HCT116 (cell line): ENCODE data around the gene EPHX1. TPM values are rescaled to one million over a fixed set of nuclear protein-coding genes. Genes with fewer than 3 reads are reported as not detected.

Experiments used
- ATAC-seq: fragments of 200-7000 bp; cut with Tn5 transposase; 2 replicates; pipeline ENCODE4 v1.9.1; 2020; ENCODE audit warnings: mild to moderate bottlenecking, moderate library complexity
- BruUV-seq: library from RNA; stranded (reverse); fragments of 400-500 nt; replicated peaks from 2 replicates; lab custom pipeline; 2021; lab: Mats Ljungman, UMichigan
- CTCF ChIA-PET: fragments of 300-600 bp; sonication (Branson Sonifier 250); formaldehyde crosslinking; loops from one replicate; lab custom pipeline; 2021; ENCODE audit warnings: antibody characterized with exemption; lab: Charles Lee
- POLR2A ChIA-PET: fragments of 300-600, 350-600 bp; sonication (Branson Sonifier 250); formaldehyde crosslinking; loops from one replicate; lab custom pipeline; 2021; ENCODE audit warnings: antibody characterized with exemption; lab: Charles Lee
- RAD21 ChIA-PET, 2 experiments: fragments of 300-600 bp; sonication (Branson Sonifier 250); formaldehyde crosslinking; loops; one replicate each; lab custom pipeline; 2023; ENCODE audit warnings: low total read pairs in 2 of 2; ENCODE audit not compliant: uncharacterized antibody in 2 of 2, unreplicated experiment in 2 of 2, low non-redundant PET in 1 of 2; lab: Charles Lee
- DNase-seq: peaks from one replicate; pipeline ENCODE4 v3.0.0-alpha.2; 2010; ENCODE audit warnings: low read depth, low spot score
- H2AFZ ChIP-seq: fragments of 200-600 bp; shearing (Covaris generic), sonication (generic); 2 replicates; pipeline ENCODE4 v1.6.1; 2017; ENCODE audit warnings: low read depth, mixed run types, mixed read lengths, antibody characterized with exemption, low read length; ENCODE audit not compliant: poor library complexity, severe bottlenecking
- H3K27ac ChIP-seq: 2 replicates; pipeline ENCODE4 v1.5.1; 2012; ENCODE audit warnings: low read depth, low read length
- H3K27me3 ChIP-seq: fragments of 200-600 bp; sonication (generic); 2 replicates; pipeline ENCODE4 v1.6.1; 2016; ENCODE audit warnings: mixed run types, low read length, mixed read lengths; ENCODE audit not compliant: insufficient read depth
- H3K36me3 ChIP-seq, 2 experiments: fragments of 200-500 bp in 1 of 2; fragments of 200-600 bp in 1 of 2; sonication (Bioruptor generic) in 1 of 2; sonication (generic) in 1 of 2; 2 replicates each; pipeline versions ENCODE4 v1.5.1 to v1.6.1; 2014 to 2016; ENCODE audit warnings: low read length in 2 of 2, inconsistent platforms in 1 of 2, mixed read lengths in 1 of 2, mixed run types in 1 of 2; ENCODE audit not compliant: insufficient read depth in 2 of 2, control insufficient read depth in 1 of 2
- H3K4me1 ChIP-seq, 2 experiments: fragments of 200-600 bp in 1 of 2; sonication (generic) in 1 of 2; 2 replicates each; pipeline versions ENCODE4 v1.5.1 to v1.6.1; 2012 to 2017; ENCODE audit warnings: low read length in 2 of 2, inconsistent platforms in 1 of 2, mild to moderate bottlenecking in 1 of 2, mixed read lengths in 1 of 2, mixed run types in 1 of 2, moderate library complexity in 1 of 2; ENCODE audit not compliant: insufficient read depth in 2 of 2, control insufficient read depth in 1 of 2
- H3K4me2 ChIP-seq: fragments of 200-600 bp; sonication (generic); 2 replicates; pipeline ENCODE4 v1.6.1; 2017; ENCODE audit warnings: mixed run types, low read length, mixed read lengths
- H3K4me3 ChIP-seq, 2 experiments: fragments of 200-600 bp in 1 of 2; sonication (generic) in 1 of 2; replicated peaks in 1 of 2; 2 replicates each; pipeline ENCODE4 v1.5.1; 2011 to 2016; ENCODE audit warnings: low read length in 2 of 2, control low read depth in 1 of 2, low read depth in 1 of 2, mild to moderate bottlenecking in 1 of 2, mixed read lengths in 1 of 2, mixed run types in 1 of 2
- H3K79me2 ChIP-seq: fragments of 200-600 bp; sonication (generic); 2 replicates; pipeline ENCODE4 v1.6.1; 2017; ENCODE audit warnings: mild to moderate bottlenecking, mixed run types, low read length, moderate library complexity, mixed read lengths; ENCODE audit not compliant: insufficient read depth
- H3K9ac ChIP-seq: fragments of 200-600 bp; sonication (generic); 2 replicates; pipeline ENCODE4 v1.6.1; 2016; ENCODE audit warnings: low read length, mixed read lengths
- H3K9me2 ChIP-seq: fragments of 200-600 bp; sonication (generic), shearing (Covaris generic); 2 replicates; pipeline ENCODE4 v1.6.1; 2017; ENCODE audit warnings: mixed run types, mild to moderate bottlenecking, moderate library complexity; ENCODE audit not compliant: insufficient read depth
- H3K9me3 ChIP-seq, 2 experiments: fragments of 200-500 bp in 1 of 2; fragments of 200-600 bp in 1 of 2; sonication (Bioruptor generic) in 1 of 2; sonication (generic) in 1 of 2; 2 replicates each; pipeline ENCODE4 v1.6.1; 2014 to 2017; ENCODE audit warnings: low read length in 2 of 2, mixed read lengths in 2 of 2, inconsistent platforms in 1 of 2, low read depth in 1 of 2, mild to moderate bottlenecking in 1 of 2, mixed run types in 1 of 2, moderate library complexity in 1 of 2; ENCODE audit not compliant: control insufficient read depth in 1 of 2, insufficient read depth in 1 of 2
- H4K20me1 ChIP-seq: fragments of 200-600 bp; sonication (generic), shearing (Covaris generic); 2 replicates; pipeline ENCODE4 v1.6.1; 2017; ENCODE audit warnings: mixed run types, mild to moderate bottlenecking, moderate library complexity; ENCODE audit not compliant: insufficient read depth
- CEBPB ChIP-seq: IDR thresholded peaks from 2 replicates; pipeline ENCODE4 v1.6.1; 2012; ENCODE audit warnings: low read depth
- POLR2A ChIP-seq: IDR thresholded peaks from 2 replicates; pipeline ENCODE4 v1.7.0; 2011; ENCODE audit warnings: borderline replicate concordance; ENCODE audit not compliant: insufficient read depth, insufficient read length; ENCODE audit errors: extremely low read depth
- TCF7L2 ChIP-seq: IDR thresholded peaks from 2 replicates; pipeline ENCODE4 v1.7.0; 2011; ENCODE audit warnings: borderline replicate concordance, inconsistent platforms; ENCODE audit not compliant: insufficient read depth, insufficient read length; ENCODE audit errors: extremely low read depth
- YY1 ChIP-seq: IDR thresholded peaks from 2 replicates; pipeline ENCODE4 v1.6.1; 2011; ENCODE audit warnings: low read length, low read depth, moderate library complexity, mild to moderate bottlenecking; ENCODE audit not compliant: insufficient replicate concordance; ENCODE audit errors: extremely low read depth
- intact Hi-C: fragments of 100-400 bp; cut with micrococcal nuclease; formaldehyde crosslinking; loops from 2 replicates; pipeline ENCODE4 v1.10.0; 2022
- total RNA-seq: library from RNA; stranded (reverse); gene quantifications from one replicate; pipeline ENCODE4 v1.2.1, GENCODE V29; 2021; ENCODE audit not compliant: unreplicated experiment
- TF ChIP-seq, protein P1 (sequence below): IDR thresholded peaks from 2 replicates; pipeline ENCODE4 v1.6.1; 2012
- TF ChIP-seq, protein P2 (sequence below), 3 experiments: fragments of 200-600 bp in 1 of 3; sonication (generic) in 1 of 3; IDR thresholded peaks in 2 of 3; conservative IDR thresholded peaks in 1 of 3; 2 replicates each; pipeline ENCODE4 v1.5.1; 2012 to 2017; ENCODE audit warnings: low read depth in 2 of 3, low read length in 2 of 3, antibody characterized with exemption in 1 of 3, borderline replicate concordance in 1 of 3, control low read depth in 1 of 3, mild to moderate bottlenecking in 1 of 3, mixed read lengths in 1 of 3, mixed run types in 1 of 3, moderate library complexity in 1 of 3; ENCODE audit not compliant: insufficient read depth in 1 of 3
- TF ChIP-seq, protein P3 (sequence below): IDR thresholded peaks from 2 replicates; pipeline ENCODE4 v1.6.1; 2012; ENCODE audit warnings: low read depth

EPHX1 gene
- total RNA-seq, 1 experiment from 2014 or later: 44.6 TPM

DNA sequence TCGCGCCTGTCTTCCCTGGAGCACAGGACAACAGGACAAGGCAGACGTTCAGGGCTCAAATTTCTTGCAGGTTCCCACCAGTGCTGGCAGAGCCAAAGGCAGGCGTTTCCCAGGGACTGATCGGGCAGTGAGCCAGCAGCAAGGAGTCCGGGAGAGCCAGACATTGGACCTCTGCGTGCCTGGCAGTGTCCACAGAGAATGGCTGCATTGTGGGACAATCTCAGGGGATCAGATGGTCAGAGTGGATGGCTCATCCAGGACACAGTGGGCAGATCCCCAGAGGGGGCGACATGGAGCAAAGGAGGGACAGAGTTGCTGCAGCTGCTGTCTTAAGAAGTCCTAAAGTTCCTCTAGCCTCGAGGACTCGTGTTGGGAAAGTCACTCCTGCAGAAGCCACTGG, 67.7 kb downstream of the EPHX1 start:
- Histone ChIP-seq H2AFZ (no peak overlapping the region), H3K9me3 (no peaks in the 10 kb centered on the region), H3K4me2 (0 out of 2 replicates have a peak overlapping the region, but pooled peaks have one; percentile 12), H4K20me1 (no peaks in the 10 kb centered on the region), H3K79me2 (no peaks in the 10 kb centered on the region), H3K27ac (no peak overlapping the region; the same call in 1 of the 2 replicates), H3K36me3 (peaks cover 0 to 12% of the 10 kb centered on the region in 2 experiments; a peak in 2 of 4 replicates), H3K9me2 (no peaks in the 10 kb centered on the region), H3K27me3 (no peaks in the 10 kb centered on the region), H3K4me3 (no peak overlapping the region), H3K4me1 (peaks cover 52 to 77% of the 10 kb centered on the region in 2 experiments), H3K9ac (no peak overlapping the region)
- TF ChIP-seq YY1 (no peak), POLR2A (no peak), TCF7L2 (no peak), CEBPB (no peak)
- TF ChIP-seq, protein P1, sequence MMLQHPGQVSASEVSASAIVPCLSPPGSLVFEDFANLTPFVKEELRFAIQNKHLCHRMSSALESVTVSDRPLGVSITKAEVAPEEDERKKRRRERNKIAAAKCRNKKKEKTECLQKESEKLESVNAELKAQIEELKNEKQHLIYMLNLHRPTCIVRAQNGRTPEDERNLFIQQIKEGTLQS: no peak
- TF ChIP-seq, protein P2, sequence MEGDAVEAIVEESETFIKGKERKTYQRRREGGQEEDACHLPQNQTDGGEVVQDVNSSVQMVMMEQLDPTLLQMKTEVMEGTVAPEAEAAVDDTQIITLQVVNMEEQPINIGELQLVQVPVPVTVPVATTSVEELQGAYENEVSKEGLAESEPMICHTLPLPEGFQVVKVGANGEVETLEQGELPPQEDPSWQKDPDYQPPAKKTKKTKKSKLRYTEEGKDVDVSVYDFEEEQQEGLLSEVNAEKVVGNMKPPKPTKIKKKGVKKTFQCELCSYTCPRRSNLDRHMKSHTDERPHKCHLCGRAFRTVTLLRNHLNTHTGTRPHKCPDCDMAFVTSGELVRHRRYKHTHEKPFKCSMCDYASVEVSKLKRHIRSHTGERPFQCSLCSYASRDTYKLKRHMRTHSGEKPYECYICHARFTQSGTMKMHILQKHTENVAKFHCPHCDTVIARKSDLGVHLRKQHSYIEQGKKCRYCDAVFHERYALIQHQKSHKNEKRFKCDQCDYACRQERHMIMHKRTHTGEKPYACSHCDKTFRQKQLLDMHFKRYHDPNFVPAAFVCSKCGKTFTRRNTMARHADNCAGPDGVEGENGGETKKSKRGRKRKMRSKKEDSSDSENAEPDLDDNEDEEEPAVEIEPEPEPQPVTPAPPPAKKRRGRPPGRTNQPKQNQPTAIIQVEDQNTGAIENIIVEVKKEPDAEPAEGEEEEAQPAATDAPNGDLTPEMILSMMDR (IDR thresholded peaks at IDR 0.05 in 2 of 3, conservative IDR thresholded peaks at IDR 0.05 in 1 of 3; ENCODE audit: borderline replicate concordance in 1 of 3, insufficient read depth in 1 of 3, low read depth in 2 of 3, low read length in 2 of 3): peak in 2 of 3 experiments; percentile 63 to 81; a peak in 4 of 6 replicates
- TF ChIP-seq, protein P3, sequence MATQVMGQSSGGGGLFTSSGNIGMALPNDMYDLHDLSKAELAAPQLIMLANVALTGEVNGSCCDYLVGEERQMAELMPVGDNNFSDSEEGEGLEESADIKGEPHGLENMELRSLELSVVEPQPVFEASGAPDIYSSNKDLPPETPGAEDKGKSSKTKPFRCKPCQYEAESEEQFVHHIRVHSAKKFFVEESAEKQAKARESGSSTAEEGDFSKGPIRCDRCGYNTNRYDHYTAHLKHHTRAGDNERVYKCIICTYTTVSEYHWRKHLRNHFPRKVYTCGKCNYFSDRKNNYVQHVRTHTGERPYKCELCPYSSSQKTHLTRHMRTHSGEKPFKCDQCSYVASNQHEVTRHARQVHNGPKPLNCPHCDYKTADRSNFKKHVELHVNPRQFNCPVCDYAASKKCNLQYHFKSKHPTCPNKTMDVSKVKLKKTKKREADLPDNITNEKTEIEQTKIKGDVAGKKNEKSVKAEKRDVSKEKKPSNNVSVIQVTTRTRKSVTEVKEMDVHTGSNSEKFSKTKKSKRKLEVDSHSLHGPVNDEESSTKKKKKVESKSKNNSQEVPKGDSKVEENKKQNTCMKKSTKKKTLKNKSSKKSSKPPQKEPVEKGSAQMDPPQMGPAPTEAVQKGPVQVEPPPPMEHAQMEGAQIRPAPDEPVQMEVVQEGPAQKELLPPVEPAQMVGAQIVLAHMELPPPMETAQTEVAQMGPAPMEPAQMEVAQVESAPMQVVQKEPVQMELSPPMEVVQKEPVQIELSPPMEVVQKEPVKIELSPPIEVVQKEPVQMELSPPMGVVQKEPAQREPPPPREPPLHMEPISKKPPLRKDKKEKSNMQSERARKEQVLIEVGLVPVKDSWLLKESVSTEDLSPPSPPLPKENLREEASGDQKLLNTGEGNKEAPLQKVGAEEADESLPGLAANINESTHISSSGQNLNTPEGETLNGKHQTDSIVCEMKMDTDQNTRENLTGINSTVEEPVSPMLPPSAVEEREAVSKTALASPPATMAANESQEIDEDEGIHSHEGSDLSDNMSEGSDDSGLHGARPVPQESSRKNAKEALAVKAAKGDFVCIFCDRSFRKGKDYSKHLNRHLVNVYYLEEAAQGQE: no peak
- DNase-seq (no peak), ATAC-seq (peak; percentile 28)
- ChIA-PET RAD21 (no interaction called here), POLR2A (no interaction called here), CTCF (interaction anchor here (1.8 kb wide), 1 partner anchor 34 kb away, joined by 5 read pairs; no protein-coding TSS in a partner anchor)
- no TSS peak for BruUV-seq
- intact Hi-C loops: no loop called here
